Measurements from ENCODE around the gene HOXD10.
A peak's percentile ranks its signal among the peaks of the same experiment; 100 is the strongest.

GRCh38 chr2:176162911-176163671 is 46.5 kb downstream of the HOXD10 start:
- TF ChIP-seq EZH2 (IDR thresholded peaks at IDR 0.05; ENCODE audit: low read depth, unreplicated experiment) (peak; percentile 99), EZH2phosphoT487 (IDR thresholded peaks at IDR 0.05; ENCODE audit: unreplicated experiment) (peak; percentile 79), POLR2AphosphoS5 (IDR thresholded peaks at IDR 0.05; ENCODE audit: low read depth) (no peak), CREB1 (CRISPR knock-in tag; IDR thresholded peaks at IDR 0.05; ENCODE audit: low read depth) (no peak), NANOG (IDR thresholded peaks at IDR 0.05; ENCODE audit: borderline replicate concordance) (no peak), ETS1 (IDR thresholded peaks at IDR 0.05) (no peak)
- TF ChIP-seq, protein P1, sequence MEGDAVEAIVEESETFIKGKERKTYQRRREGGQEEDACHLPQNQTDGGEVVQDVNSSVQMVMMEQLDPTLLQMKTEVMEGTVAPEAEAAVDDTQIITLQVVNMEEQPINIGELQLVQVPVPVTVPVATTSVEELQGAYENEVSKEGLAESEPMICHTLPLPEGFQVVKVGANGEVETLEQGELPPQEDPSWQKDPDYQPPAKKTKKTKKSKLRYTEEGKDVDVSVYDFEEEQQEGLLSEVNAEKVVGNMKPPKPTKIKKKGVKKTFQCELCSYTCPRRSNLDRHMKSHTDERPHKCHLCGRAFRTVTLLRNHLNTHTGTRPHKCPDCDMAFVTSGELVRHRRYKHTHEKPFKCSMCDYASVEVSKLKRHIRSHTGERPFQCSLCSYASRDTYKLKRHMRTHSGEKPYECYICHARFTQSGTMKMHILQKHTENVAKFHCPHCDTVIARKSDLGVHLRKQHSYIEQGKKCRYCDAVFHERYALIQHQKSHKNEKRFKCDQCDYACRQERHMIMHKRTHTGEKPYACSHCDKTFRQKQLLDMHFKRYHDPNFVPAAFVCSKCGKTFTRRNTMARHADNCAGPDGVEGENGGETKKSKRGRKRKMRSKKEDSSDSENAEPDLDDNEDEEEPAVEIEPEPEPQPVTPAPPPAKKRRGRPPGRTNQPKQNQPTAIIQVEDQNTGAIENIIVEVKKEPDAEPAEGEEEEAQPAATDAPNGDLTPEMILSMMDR (conservative IDR thresholded peaks at IDR 0.05; ENCODE audit: low read depth in 2 of 2): no peak
- TF ChIP-seq, protein P2, sequence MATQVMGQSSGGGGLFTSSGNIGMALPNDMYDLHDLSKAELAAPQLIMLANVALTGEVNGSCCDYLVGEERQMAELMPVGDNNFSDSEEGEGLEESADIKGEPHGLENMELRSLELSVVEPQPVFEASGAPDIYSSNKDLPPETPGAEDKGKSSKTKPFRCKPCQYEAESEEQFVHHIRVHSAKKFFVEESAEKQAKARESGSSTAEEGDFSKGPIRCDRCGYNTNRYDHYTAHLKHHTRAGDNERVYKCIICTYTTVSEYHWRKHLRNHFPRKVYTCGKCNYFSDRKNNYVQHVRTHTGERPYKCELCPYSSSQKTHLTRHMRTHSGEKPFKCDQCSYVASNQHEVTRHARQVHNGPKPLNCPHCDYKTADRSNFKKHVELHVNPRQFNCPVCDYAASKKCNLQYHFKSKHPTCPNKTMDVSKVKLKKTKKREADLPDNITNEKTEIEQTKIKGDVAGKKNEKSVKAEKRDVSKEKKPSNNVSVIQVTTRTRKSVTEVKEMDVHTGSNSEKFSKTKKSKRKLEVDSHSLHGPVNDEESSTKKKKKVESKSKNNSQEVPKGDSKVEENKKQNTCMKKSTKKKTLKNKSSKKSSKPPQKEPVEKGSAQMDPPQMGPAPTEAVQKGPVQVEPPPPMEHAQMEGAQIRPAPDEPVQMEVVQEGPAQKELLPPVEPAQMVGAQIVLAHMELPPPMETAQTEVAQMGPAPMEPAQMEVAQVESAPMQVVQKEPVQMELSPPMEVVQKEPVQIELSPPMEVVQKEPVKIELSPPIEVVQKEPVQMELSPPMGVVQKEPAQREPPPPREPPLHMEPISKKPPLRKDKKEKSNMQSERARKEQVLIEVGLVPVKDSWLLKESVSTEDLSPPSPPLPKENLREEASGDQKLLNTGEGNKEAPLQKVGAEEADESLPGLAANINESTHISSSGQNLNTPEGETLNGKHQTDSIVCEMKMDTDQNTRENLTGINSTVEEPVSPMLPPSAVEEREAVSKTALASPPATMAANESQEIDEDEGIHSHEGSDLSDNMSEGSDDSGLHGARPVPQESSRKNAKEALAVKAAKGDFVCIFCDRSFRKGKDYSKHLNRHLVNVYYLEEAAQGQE (IDR thresholded peaks at IDR 0.05; ENCODE audit: unreplicated experiment): no peak

Measured in GM23338 (cell line).